KOPT-K1 (cell line): Measurements from ENCODE around the gene CFAP97D1.

Experiments used
- H3K27ac ChIP-seq: fragments of 200-600 bp; sonication (generic); 2 replicates; pipeline ENCODE4 v1.5.1; 2016; ENCODE audit warnings: antibody characterized with exemption, mild to moderate bottlenecking, low read depth, low read length; ENCODE audit not compliant: poor library complexity, severe bottlenecking
- H3K36me3 ChIP-seq: fragments of 200-600 bp; sonication (generic); 2 replicates; pipeline ENCODE4 v1.5.1; 2017; ENCODE audit warnings: antibody characterized with exemption, mild to moderate bottlenecking, low read length, moderate library complexity; ENCODE audit not compliant: insufficient read depth
- H3K9me3 ChIP-seq: fragments of 200-600 bp; sonication (generic); 2 replicates; pipeline ENCODE4 v1.5.1; 2017; ENCODE audit warnings: antibody characterized with exemption, low read length, mild to moderate bottlenecking; ENCODE audit not compliant: insufficient read depth, poor library complexity, severe bottlenecking

The CFAP97D1 gene

DNA sequence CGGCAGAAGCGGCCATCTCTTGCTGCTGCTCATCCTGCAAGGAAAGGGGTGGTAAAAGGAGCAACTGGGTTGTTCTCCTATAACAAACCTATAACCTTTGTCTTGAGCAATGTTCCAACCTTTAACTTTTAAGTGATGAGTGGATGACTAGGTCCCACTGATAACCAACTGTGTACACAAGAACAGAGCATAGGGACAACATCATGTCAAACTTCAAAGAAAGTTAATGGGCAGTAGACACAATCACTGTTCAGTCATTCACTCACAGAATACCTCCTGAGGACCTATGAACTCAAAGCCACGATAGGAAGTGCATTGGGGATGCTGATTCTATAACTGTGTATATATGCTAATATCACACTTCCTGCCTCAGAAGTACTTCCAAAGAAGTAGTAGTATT lies 21.6 kb downstream of the CFAP97D1 start:
- H3K27ac ChIP-seq = no peak overlapping the region
- H3K9me3 ChIP-seq = peaks cover 11% of the 10 kb centered on the region
- H3K36me3 ChIP-seq = no peaks in the 10 kb centered on the region

DNA sequence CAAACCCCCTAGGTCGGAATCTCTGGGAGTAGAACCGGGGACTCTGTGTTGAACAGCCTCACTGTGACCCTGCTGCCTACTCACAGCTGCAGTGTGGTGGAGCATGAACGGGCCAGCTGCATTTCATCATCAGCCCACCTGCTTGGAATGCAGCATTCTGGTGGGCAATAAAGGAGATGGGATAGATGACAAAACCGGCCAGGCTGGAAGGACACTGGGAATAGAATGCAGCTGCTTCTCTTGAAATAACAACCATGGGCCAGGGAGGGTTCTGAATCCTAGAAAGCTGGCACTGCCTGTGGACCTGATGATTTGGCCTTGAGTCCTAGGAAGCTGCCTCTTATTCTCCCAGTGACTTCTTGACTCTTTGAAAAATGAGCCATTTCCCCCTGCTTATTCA lies 23.5 kb downstream of the CFAP97D1 start:
- Histone ChIP-seq H3K36me3 (no peaks in the 10 kb centered on the region), H3K27ac (no peak overlapping the region), H3K9me3 (peaks cover 11% of the 10 kb centered on the region)

DNA sequence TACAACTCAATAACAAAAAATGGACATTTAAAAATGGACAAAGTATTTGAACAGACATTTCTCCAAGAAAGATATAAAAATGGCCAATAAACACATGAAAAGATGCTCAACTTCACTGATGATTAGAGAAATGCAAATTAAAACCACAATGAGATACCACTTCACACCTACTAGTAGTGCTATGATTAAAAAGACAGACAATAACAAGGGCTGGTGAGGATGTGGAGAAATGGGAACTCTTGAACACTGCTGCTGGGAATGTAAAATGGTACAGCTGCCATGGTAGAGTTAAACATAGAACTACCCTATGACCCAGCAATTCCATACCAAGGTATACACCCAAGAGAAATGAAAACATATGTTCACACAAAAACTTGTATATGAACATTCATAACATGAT lies 24.9 kb downstream of the CFAP97D1 start:
- no peaks in the 10 kb centered on the region for H3K36me3 ChIP-seq

DNA sequence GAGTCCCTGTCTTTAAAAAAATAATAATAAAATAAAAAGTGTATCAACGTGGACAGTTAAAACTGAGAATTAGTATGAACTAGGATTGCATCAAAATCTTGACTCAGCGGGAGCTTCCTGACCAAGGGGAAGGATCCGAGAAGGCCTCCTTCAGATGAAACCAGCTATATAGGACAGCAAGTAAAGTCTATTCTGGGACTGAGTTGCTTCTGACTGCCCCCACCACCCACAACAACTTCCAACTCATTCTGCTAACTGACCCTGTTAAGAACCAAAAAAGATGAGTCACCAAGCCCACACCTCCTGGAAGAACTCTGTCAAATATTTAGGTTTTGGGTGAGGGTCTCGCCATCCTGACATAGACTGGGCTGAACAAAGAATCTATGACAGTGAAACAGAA lies 27.8 kb downstream of the CFAP97D1 start:
- Histone ChIP-seq H3K9me3 (peaks cover 11% of the 10 kb centered on the region), H3K36me3 (no peaks in the 10 kb centered on the region), H3K27ac (no peak overlapping the region)

More for the DNA sequence above, 24.9 kb downstream of the CFAP97D1 start:
- H3K27ac ChIP-seq = no peak overlapping the region
- peaks cover 11% of the 10 kb centered on the region for H3K9me3 ChIP-seq

DNA sequence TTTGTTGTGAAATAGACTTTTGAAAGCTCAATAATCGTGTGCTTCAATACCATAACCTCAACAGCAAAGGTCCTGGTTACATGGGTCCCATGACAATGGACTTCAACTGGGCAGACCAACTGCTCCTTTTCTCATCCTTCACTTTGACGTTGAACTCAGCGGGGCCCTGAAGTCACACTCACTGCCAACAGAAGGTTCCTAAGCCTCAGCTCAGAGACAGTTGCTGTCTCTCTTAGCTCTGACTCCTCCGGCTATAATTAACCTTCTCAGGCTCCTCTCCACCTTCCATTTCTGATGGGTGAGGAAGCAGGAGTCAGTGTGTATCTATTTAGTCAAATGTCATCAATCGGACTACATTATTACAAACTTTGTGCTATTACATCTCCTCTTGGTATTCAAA lies 28.9 kb downstream of the CFAP97D1 start:
- Histone ChIP-seq H3K27ac (no peak overlapping the region), H3K36me3 (no peaks in the 10 kb centered on the region), H3K9me3 (peaks cover 11% of the 10 kb centered on the region)

DNA sequence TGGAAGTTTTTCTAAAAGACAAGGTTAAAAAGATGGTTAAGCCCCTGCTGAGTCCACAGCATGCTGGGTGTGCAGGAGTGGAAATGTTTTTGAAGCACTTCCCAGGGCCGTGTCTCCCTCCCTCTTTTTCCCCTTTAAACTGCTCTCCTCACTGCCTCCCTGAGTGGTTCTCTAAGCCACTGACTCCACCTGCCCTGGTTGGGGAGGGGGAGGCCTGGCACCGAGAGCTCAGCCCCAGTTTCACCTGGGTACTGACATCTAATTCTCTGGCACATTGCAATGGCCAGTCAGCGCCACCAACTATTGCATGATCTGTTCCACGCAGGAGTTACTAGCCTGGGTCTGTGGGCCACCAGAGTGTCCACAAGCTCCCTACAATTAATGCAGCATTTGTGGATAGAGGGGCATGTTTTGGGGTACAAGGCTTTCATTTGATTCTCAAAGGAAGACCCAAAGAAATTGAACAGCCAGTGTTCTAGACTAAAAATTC lies 30.0 kb downstream of the CFAP97D1 start:
- Histone ChIP-seq H3K36me3 (no peaks in the 10 kb centered on the region), H3K9me3 (peaks cover 4% of the 10 kb centered on the region), H3K27ac (no peak overlapping the region)

DNA sequence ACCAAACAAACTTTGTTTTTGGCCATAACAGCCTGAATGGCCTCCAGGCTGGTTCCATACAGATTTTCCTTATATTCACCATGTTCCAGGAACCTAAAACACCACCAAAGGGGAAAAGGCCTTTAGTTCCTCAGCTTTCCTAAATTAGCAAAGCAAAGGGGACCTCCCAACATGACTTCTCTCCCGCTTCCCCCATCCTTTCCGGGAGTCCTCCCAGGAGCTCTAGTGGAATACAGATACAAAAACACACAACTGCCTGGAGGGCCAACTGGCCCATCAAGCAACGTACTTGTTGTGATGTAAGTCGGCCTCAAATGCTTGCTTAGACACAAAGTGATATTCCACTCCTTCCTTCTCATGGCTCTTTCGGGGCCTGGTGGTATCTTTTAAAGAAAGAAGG lies 30.6 kb downstream of the CFAP97D1 start:
- Histone ChIP-seq H3K36me3 (no peaks in the 10 kb centered on the region), H3K9me3 (no peaks in the 10 kb centered on the region), H3K27ac (no peak overlapping the region)

DNA sequence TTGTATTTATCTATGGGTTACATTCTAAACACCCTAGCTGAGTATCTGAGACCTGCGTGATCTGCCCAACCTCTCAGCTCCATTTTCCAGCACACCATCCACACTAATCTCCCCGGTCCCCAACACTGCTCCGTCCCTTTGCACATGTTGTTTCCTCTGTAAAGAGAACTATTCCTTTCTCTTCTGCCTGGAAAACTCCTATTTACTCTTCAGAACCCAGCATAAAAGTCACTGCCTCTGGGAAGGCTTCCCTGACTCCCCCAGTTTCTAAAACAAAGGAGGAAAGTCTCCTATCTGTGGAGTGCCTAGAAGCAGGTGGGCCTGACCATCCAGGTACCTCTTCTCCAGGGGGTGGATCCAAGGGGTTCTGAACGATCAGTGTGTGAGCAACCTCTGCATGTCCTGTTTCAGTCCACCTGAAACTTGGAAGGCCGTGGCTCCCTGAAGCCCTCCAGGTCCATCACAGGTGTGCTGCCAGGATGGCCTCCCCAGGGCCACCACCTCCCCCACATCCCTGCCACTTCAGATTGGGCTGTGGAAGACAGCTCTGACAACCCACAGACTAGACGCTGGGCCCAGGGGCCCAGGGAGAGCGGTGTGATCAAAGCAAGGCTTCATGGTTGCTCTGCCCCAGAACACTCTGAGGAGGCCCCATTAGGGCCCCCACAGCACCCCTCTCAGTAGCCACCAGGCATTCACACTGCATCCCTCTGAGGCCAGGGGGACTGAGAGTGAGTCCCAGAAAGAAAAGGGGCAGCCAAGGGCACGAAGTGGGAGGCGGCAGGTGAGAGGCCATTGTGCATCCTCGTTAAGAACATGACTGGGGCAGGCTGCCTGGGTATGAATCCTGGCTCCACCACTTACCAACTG lies 32.4 kb downstream of the CFAP97D1 start:
- no peaks in the 10 kb centered on the region for H3K36me3 ChIP-seq
- H3K27ac ChIP-seq = no peak overlapping the region
- H3K9me3 ChIP-seq = no peaks in the 10 kb centered on the region

DNA sequence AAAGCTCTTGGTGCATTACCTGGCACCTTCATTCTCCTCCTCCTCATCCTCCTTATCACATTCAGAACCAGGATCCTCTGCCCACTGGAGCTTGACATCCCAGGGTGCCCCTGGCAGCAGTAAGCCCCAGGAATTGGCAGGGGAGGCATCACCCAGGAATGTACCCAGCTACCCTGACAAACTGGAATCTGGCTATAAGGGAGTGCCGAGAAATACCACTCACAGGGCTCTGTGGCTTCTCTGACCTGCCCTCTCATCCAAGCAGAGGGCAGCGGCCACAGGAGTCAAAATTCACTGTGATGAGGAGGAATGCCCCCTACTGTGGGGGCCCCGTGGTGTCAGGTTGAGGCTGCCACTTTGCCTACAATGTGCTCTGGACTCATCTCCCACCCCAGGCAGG lies 33.2 kb downstream of the CFAP97D1 start:
- no peaks in the 10 kb centered on the region for H3K36me3 ChIP-seq
- H3K9me3 ChIP-seq = no peaks in the 10 kb centered on the region
- H3K27ac ChIP-seq = no peak overlapping the region

DNA sequence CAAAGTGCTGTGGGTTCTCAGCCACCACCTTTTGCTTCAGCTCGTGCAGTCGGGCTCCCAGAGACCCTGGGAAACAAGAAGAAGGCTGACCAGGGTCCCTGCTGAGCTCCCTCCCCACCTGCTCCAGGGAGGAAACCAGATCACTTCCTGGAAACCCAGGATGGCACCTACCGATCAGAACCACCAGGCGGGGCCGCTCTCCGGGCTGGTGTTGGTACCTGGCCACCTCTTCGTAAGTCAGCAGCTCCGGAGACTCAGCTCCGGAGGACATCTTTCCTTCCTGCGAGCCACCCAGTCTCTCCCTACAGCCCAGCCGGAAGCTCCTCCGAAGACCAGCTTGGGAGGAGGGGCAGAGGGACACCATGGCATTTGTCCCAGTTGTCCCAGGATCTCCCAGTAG lies 33.8 kb downstream of the CFAP97D1 start:
- Histone ChIP-seq H3K36me3 (no peaks in the 10 kb centered on the region), H3K9me3 (no peaks in the 10 kb centered on the region), H3K27ac (no peak overlapping the region)

DNA sequence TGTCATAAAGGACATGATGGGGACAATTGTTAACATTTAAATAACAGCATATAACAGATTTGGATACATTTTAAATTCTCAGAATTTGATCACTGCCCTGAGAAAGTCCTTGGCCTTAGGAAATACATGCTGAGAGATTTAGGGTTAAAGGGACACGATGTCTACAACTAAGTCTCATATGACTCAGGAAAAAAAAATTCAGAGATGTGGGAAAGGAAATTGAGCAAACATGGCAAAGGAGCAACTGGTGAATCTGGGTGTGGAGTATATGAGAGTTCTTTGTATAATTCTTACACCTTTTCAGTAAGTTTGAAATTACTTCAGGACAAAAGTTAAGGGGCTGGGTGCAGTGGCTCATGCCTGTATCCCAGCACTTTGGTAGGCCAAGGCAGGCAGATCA lies 34.5 kb downstream of the CFAP97D1 start:
- no peaks in the 10 kb centered on the region for H3K9me3 ChIP-seq
- H3K27ac ChIP-seq = no peak overlapping the region
- no peaks in the 10 kb centered on the region for H3K36me3 ChIP-seq

DNA sequence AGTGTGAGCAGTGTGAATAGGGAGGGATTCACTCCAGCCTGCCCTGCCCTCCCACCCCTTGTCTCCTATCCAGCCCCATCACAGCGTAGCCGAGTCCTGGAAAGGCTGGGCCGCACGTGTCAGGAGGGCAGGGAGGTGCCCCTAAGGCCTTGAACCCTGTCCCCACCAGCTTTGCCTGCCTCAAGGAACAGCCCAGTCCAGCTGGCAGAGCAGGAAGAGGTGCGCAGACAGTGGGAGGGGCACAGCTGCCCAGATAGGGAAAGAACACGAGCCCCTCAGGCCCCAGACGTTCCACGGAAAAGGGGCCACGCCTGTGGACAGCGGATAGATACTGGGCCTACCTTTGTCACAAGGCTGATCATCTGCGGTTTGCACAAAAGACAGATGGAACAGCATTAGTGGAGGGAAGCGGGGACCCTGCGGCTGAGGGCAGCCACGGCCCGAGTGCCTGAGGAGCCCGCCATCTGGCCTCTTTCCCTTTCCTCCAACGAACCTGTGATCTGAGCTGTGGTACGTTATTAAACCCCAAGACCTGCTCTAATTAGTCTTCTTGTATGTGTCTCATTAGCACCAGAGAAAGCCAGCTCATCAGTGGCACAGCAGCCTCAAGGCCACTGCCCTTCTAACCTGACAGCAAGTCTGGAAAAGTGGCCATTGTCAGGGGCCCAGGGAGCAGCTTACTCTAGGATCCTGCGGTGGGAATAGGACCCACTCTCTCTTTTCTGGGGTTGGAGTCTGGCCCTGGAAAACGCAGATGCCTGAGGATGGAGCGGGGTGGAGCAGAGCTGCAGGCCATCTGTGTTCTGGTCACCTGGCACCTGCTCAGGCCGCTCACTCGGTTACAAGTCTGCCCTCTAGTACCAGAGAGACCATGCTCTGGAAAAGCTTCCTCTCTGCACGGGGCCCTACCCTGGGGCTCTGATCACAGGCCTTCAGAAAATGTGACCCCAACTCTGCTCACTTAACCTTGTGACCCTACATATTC lies 36.4 kb downstream of the CFAP97D1 start:
- Histone ChIP-seq H3K9me3 (no peaks in the 10 kb centered on the region), H3K36me3 (no peaks in the 10 kb centered on the region), H3K27ac (no peak overlapping the region)

DNA sequence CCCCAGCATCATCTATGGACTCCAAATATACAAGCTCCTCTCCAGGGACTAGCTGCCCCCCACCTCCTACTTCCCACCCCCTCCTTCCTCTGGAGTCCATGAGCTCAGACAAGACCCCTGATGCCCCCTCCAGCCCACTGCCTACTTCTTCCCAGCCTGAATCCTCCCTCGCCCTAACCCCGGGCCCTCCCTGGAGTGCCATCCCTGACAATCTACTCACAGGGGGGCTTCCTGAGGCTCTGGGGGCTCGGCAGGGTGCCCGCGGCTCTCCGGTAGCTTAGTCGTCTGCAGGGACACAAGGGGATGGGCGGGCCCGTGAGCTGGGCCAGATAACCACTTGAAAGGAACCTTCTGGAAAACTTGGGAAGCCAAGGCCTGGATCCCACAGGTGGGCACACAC lies 37.6 kb downstream of the CFAP97D1 start:
- Histone ChIP-seq H3K9me3 (no peaks in the 10 kb centered on the region), H3K27ac (no peak overlapping the region), H3K36me3 (no peaks in the 10 kb centered on the region)

DNA sequence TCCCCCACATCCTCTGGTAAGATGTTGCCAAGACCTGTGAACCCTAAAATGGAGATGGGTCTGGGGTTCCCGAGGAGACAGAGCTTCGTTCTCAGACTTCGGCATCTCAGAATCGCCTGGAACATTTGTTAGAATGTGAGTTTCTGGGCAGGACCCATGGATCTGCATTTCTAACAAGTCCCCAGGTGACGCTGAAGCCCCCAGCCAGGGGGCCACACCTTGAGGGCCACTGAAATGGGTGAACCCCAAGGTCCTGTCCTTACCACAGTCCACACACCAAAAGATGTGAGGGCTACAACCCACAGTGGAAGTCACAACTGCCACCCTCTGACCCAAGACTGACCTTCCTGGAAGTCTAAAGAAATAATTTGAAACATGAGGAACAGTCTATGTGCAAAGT lies 38.7 kb downstream of the CFAP97D1 start:
- H3K36me3 ChIP-seq = no peaks in the 10 kb centered on the region
- no peaks in the 10 kb centered on the region for H3K9me3 ChIP-seq

DNA sequence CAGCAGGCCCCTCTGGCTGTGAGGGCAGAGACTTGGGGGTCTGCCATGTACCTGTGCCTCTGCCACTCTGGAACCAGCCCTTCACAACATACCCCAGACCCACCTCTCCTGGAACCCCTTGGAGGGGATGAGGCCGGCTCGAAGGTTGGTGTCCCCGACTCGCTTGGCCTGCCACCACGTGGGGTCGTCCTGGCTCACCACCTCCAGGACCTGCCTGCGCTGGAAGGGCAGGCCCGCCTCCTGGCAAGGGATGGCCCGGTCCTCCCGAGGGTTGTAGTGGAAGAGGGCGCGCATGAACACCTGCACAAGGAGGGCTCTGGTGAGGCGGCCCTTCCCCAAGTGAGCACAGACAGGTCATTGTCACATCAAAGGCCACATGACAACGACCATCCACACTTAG lies 40.5 kb downstream of the CFAP97D1 start:
- Histone ChIP-seq H3K9me3 (no peaks in the 10 kb centered on the region), H3K27ac (no peak overlapping the region), H3K36me3 (no peaks in the 10 kb centered on the region)

More for the DNA sequence above, 38.7 kb downstream of the CFAP97D1 start:
- H3K27ac ChIP-seq = no peak overlapping the region
